Mesenchymal stem cell (in vitro differentiated cells and primary cell): ENCODE data around the gene LARP1.

ENCODE experiments used
- DNase-seq: peaks from one replicate; pipeline ENCODE4 v3.0.0-alpha.2; 2013
- H2AFZ ChIP-seq: one replicate; pipeline ENCODE4 v1.6.1; 2013; ENCODE audit warnings: low read depth, mild to moderate bottlenecking, control low read depth, inconsistent platforms, low read length, moderate library complexity
- H2AK5ac ChIP-seq: 2 replicates; pipeline ENCODE4 v1.6.1; 2013; ENCODE audit warnings: low read length, moderate library complexity, mild to moderate bottlenecking, inconsistent platforms; ENCODE audit not compliant: severe bottlenecking
- H2BK120ac ChIP-seq: one replicate; pipeline ENCODE4 v1.6.1; 2013; ENCODE audit warnings: low read depth, mild to moderate bottlenecking, inconsistent platforms, low read length, moderate library complexity
- H2BK12ac ChIP-seq, 2 experiments: one replicate each; pipeline ENCODE4 v1.6.1; 2013; ENCODE audit warnings: inconsistent platforms in 2 of 2, low read length in 2 of 2, mild to moderate bottlenecking in 2 of 2, moderate library complexity in 2 of 2, control low read depth in 1 of 2
- H2BK15ac ChIP-seq: one replicate; pipeline ENCODE4 v1.6.1; 2013; ENCODE audit warnings: mild to moderate bottlenecking, low read depth, inconsistent platforms; ENCODE audit not compliant: poor library complexity, severe bottlenecking
- H2BK5ac ChIP-seq: 2 replicates; pipeline ENCODE4 v1.6.1; 2013; ENCODE audit warnings: low read depth, mild to moderate bottlenecking, low read length, control low read depth, inconsistent platforms; ENCODE audit not compliant: poor library complexity, severe bottlenecking
- H3K14ac ChIP-seq, 2 experiments: one replicate each; pipeline ENCODE4 v1.6.1; 2013; ENCODE audit warnings: inconsistent platforms in 2 of 2, low read length in 2 of 2, control low read depth in 1 of 2, mild to moderate bottlenecking in 1 of 2, moderate library complexity in 1 of 2
- H3K18ac ChIP-seq, 2 experiments: one replicate each; pipeline ENCODE4 v1.6.1; 2013; ENCODE audit warnings: inconsistent platforms in 2 of 2, low read length in 2 of 2, control low read depth in 1 of 2, low read depth in 1 of 2, mild to moderate bottlenecking in 1 of 2
- H3K23ac ChIP-seq, 2 experiments: one replicate each; pipeline ENCODE4 v1.6.1; 2013; ENCODE audit warnings: inconsistent platforms in 2 of 2, low read length in 2 of 2, mild to moderate bottlenecking in 2 of 2, moderate library complexity in 2 of 2, control low read depth in 1 of 2
- H3K27ac ChIP-seq: 2 replicates; pipeline ENCODE4 v1.5.1; 2013; ENCODE audit warnings: mild to moderate bottlenecking, moderate library complexity, low read length, control low read depth, inconsistent platforms; ENCODE audit not compliant: poor library complexity, severe bottlenecking
- H3K27me3 ChIP-seq, 2 experiments: 2 replicates each; pipeline versions ENCODE4 v1.6.1 to v1.7.0; 2013; ENCODE audit warnings: low read length in 2 of 2, mild to moderate bottlenecking in 2 of 2, moderate library complexity in 2 of 2, control low read depth in 1 of 2, inconsistent platforms in 1 of 2; ENCODE audit not compliant: control insufficient read depth in 1 of 2, insufficient read depth in 1 of 2
- H3K36me3 ChIP-seq, 2 experiments: 2 replicates each; pipeline versions ENCODE4 v1.6.1 to v1.7.0; 2013; ENCODE audit warnings: low read length in 2 of 2, control low read depth in 1 of 2, inconsistent platforms in 1 of 2, low read depth in 1 of 2, mild to moderate bottlenecking in 1 of 2; ENCODE audit not compliant: insufficient read depth in 2 of 2, control insufficient read depth in 1 of 2
- H3K4ac ChIP-seq, 2 experiments: one replicate each; pipeline ENCODE4 v1.6.1; 2013; ENCODE audit warnings: inconsistent platforms in 2 of 2, low read length in 2 of 2, mild to moderate bottlenecking in 2 of 2, moderate library complexity in 2 of 2, control low read depth in 1 of 2, low read depth in 1 of 2
- H3K4me1 ChIP-seq: 2 replicates; pipeline ENCODE4 v1.6.1; 2013; ENCODE audit warnings: low read depth, low read length, control low read depth; ENCODE audit not compliant: control insufficient read depth, insufficient read depth
- H3K4me2 ChIP-seq: 2 replicates; pipeline ENCODE4 v1.6.1; 2013; ENCODE audit warnings: low read length, mild to moderate bottlenecking, inconsistent platforms; ENCODE audit not compliant: poor library complexity, severe bottlenecking
- H3K4me3 ChIP-seq, 2 experiments: 2 replicates each; pipeline versions ENCODE4 v1.5.1 to v1.7.0; 2013; ENCODE audit warnings: low read length in 2 of 2, mild to moderate bottlenecking in 2 of 2, control low read depth in 1 of 2, low read depth in 1 of 2; ENCODE audit not compliant: insufficient read depth in 1 of 2
- H3K79me1 ChIP-seq: replicated peaks from 2 replicates; pipeline ENCODE4 v1.6.1; 2013; ENCODE audit warnings: mild to moderate bottlenecking, control low read depth, low read length, inconsistent platforms; ENCODE audit not compliant: poor library complexity, severe bottlenecking
- H3K9ac ChIP-seq: 2 replicates; pipeline ENCODE4 v1.7.0; 2013; ENCODE audit warnings: mild to moderate bottlenecking, low read length, moderate library complexity
- H3K9me3 ChIP-seq: 2 replicates; pipeline ENCODE4 v1.7.0; 2013; ENCODE audit warnings: mild to moderate bottlenecking, low read length; ENCODE audit not compliant: control insufficient read depth
- H4K8ac ChIP-seq: one replicate; pipeline ENCODE4 v1.6.1; 2013; ENCODE audit warnings: inconsistent platforms, mild to moderate bottlenecking, low read length, moderate library complexity
- H4K91ac ChIP-seq: one replicate; pipeline ENCODE4 v1.6.1; 2013; ENCODE audit warnings: mild to moderate bottlenecking, low read length, inconsistent platforms
- WGBS: methylation state at CpG from one replicate; pipeline ENCODE4 v1.1.7; 2013; ENCODE audit warnings: mixed read lengths; 5-methylcytosine and 5-hydroxymethylcytosine counted together

The LARP1 gene

GRCh38 chr5:154770111-154770510, 14.9 kb downstream of the LARP1 start:
- Histone ChIP-seq H3K14ac (peak overlapping the region in 1 of 2 experiments; percentile 68), H3K4me3 (no peak overlapping the region), H3K4me1 (peaks cover 29% of the 10 kb centered on the region), H4K8ac (no peak overlapping the region), H3K9ac (no peak overlapping the region), H2BK120ac (no peak overlapping the region), H3K4ac (no peak overlapping the region), H2BK15ac (no peak overlapping the region), H2AFZ (no peak overlapping the region), H3K9me3 (no peaks in the 10 kb centered on the region), H3K23ac (no peak overlapping the region), H3K18ac (no peak overlapping the region), H3K4me2 (no peak overlapping the region), H4K91ac (no peak overlapping the region), H2BK12ac (no peak overlapping the region), H2BK5ac (no peak overlapping the region), H2AK5ac (no peak overlapping the region), H3K36me3 (peaks cover 0 to 8% of the 10 kb centered on the region in 2 experiments), H3K27me3 (no peaks in the 10 kb centered on the region), H3K79me1 (no peaks in the 10 kb centered on the region), H3K27ac (no peak overlapping the region)
- 86% methylated on average over 2 of the region's 2 CpGs for WGBS
- DNase-seq: no peak

- H2BK120ac ChIP-seq: no peak overlapping the region
- H3K4me3 ChIP-seq: peak overlapping the region in 1 of 2 experiments; percentile 52
- 52% methylated on average over 10 of the region's 10 CpGs for WGBS
- peaks cover 27% of the 10 kb centered on the region for H3K4me1 ChIP-seq
- H4K91ac ChIP-seq: no peak overlapping the region
- no peaks in the 10 kb centered on the region for H3K9me3 ChIP-seq
- no peaks in the 10 kb centered on the region for H3K27me3 ChIP-seq
- no peak overlapping the region for H3K18ac ChIP-seq
- H4K8ac ChIP-seq: no peak overlapping the region
- no peak overlapping the region for H2AK5ac ChIP-seq
- H2AFZ ChIP-seq: no peak overlapping the region
- H3K36me3 ChIP-seq: peaks cover 0 to 8% of the 10 kb centered on the region in 2 experiments
- no peak overlapping the region for H2BK5ac ChIP-seq
- no peak overlapping the region for H2BK12ac ChIP-seq
- H3K14ac ChIP-seq: no peak overlapping the region
- peak overlapping the region; percentile 50 for H2BK15ac ChIP-seq
- H3K27ac ChIP-seq: peak overlapping the region; percentile 42
- no peak overlapping the region for H3K4me2 ChIP-seq
- no peaks in the 10 kb centered on the region for H3K79me1 ChIP-seq
- H3K23ac ChIP-seq: no peak overlapping the region
- peak overlapping the region; percentile 61 for H3K9ac ChIP-seq
- DNase-seq: peak; percentile 86
- no peak overlapping the region for H3K4ac ChIP-seq
These were observed 16.3 kb downstream of the LARP1 start for GRCh38 chr5:154771383-154771901.

- Histone ChIP-seq H3K4me2 (no peak overlapping the region), H2BK15ac (no peak overlapping the region), H3K79me1 (no peaks in the 10 kb centered on the region), H3K18ac (peak overlapping the region in 1 of 2 experiments; percentile 46), H3K14ac (no peak overlapping the region), H3K4me1 (peaks cover 25% of the 10 kb centered on the region), H3K9ac (no peak overlapping the region), H3K36me3 (peaks cover 0 to 8% of the 10 kb centered on the region in 2 experiments), H3K9me3 (no peaks in the 10 kb centered on the region), H2BK120ac (no peak overlapping the region), H2AK5ac (peak overlapping the region; percentile 89), H3K4me3 (peak overlapping the region in 1 of 2 experiments; percentile 28), H3K23ac (no peak overlapping the region), H2AFZ (no peak overlapping the region), H4K8ac (no peak overlapping the region), H2BK12ac (no peak overlapping the region), H3K27ac (no peak overlapping the region), H4K91ac (no peak overlapping the region), H3K4ac (no peak overlapping the region), H2BK5ac (no peak overlapping the region), H3K27me3 (no peaks in the 10 kb centered on the region)
- 89% methylated on average over 3 of the region's 3 CpGs for WGBS
- DNase-seq: no peak
These were observed 18.1 kb downstream of the LARP1 start for GRCh38 chr5:154773326-154773725.

GRCh38 chr5:154776167-154776566, 21.0 kb downstream of the LARP1 start:
- Histone ChIP-seq H3K4me1 (peaks cover 21% of the 10 kb centered on the region), H2BK12ac (no peak overlapping the region), H3K4me2 (no peak overlapping the region), H4K91ac (no peak overlapping the region), H3K18ac (no peak overlapping the region), H3K9ac (no peak overlapping the region), H2BK15ac (no peak overlapping the region), H2AK5ac (no peak overlapping the region), H4K8ac (no peak overlapping the region), H3K9me3 (no peaks in the 10 kb centered on the region), H2BK5ac (no peak overlapping the region), H3K36me3 (peaks cover 0 to 12% of the 10 kb centered on the region in 2 experiments), H3K27ac (no peak overlapping the region), H3K4me3 (no peak overlapping the region), H3K14ac (no peak overlapping the region), H2AFZ (no peak overlapping the region), H2BK120ac (no peak overlapping the region), H3K4ac (no peak overlapping the region), H3K79me1 (peaks cover 2% of the 10 kb centered on the region), H3K23ac (peak overlapping the region in 1 of 2 experiments; percentile 11), H3K27me3 (no peaks in the 10 kb centered on the region)
- no peak for DNase-seq
- WGBS: 86% methylated on average over 1 of the region's 1 CpG
